Measurements from ENCODE around the gene TMPRSS4. TPM values are rescaled to one million over a fixed set of nuclear protein-coding genes. Genes with fewer than 3 reads are reported as not detected.

The TMPRSS4 gene
- total and polyA plus RNA-seq, 2 experiments from 2014 or later = 0.10 to 0.58 TPM

DNA sequence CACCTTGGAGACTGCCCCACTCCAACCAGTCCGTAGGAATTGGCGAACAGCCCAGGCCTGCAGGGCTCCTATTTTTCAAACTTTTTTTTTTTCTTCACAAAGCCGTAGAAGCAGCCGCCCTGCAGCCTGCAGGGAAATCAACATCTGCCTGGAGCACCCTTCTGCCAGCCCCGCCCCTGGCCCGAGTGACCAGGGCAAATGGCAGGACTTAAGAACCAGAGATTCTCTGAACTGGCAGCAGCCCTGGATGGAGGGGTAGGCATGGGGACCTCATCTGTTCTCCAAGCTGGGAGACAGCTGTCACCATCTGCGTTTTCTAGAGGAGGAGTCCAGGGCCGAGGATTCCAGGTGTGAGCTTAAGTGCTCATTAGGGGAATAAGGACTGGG is 94.0 kb downstream of the TMPRSS4 start:
- Mint-ChIP-seq H3K4me3 (peak overlapping the region; percentile 70), H3K4me1 (peaks cover 42% of the 10 kb centered on the region), H3K27ac (no peak overlapping the region), H3K27me3 (ENCODE audit: insufficient read depth, low read depth, poor library complexity) (peaks cover 41% of the 10 kb centered on the region), H3K36me3 (ENCODE audit: low read depth) (no peaks in the 10 kb centered on the region), H3K9me3 (no peaks in the 10 kb centered on the region; the same call in 2 of the 3 replicates)
- ATAC-seq = no peak; the same call in 1 of the 3 replicates
- DNase-seq (ENCODE audit: low spot score) = no peak
- Histone ChIP-seq H3K9me2 (ENCODE audit: insufficient read depth) (no peaks in the 10 kb centered on the region), H3K27ac (ENCODE audit: low read depth) (no peak overlapping the region), H3K27me3 (ENCODE audit: insufficient read depth) (peaks cover 84% of the 10 kb centered on the region), H3K4me1 (ENCODE audit: insufficient read depth) (peaks cover 29% of the 10 kb centered on the region), H2AFZ (peak overlapping the region; percentile 99; the same call in 1 of the 2 replicates), H3K79me2 (replicated peaks; ENCODE audit: insufficient read depth) (no peaks in the 10 kb centered on the region), H3F3A (replicated peaks; ENCODE audit: low read depth) (no peaks in the 10 kb centered on the region), H3K4me2 (peak overlapping the region; percentile 97), H3K36me3 (ENCODE audit: insufficient read depth) (no peaks in the 10 kb centered on the region; the same call in 1 of the 2 replicates), H3K4me3 (peak overlapping the region; percentile 89), H4K20me1 (replicated peaks; ENCODE audit: insufficient read depth) (no peaks in the 10 kb centered on the region; the same call in 1 of the 2 replicates)
- no peak for TF ChIP-seq ZNF331 (CRISPR knock-in tag; IDR thresholded peaks at IDR 0.05; ENCODE audit: low read depth)
- TF ChIP-seq STAT1 (IDR thresholded peaks at IDR 0.05; ENCODE audit: unreplicated experiment) = no peak
- TF ChIP-seq, protein P1, sequence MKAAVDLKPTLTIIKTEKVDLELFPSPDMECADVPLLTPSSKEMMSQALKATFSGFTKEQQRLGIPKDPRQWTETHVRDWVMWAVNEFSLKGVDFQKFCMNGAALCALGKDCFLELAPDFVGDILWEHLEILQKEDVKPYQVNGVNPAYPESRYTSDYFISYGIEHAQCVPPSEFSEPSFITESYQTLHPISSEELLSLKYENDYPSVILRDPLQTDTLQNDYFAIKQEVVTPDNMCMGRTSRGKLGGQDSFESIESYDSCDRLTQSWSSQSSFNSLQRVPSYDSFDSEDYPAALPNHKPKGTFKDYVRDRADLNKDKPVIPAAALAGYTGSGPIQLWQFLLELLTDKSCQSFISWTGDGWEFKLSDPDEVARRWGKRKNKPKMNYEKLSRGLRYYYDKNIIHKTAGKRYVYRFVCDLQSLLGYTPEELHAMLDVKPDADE (IDR thresholded peaks at IDR 0.05) = no peak
- TF ChIP-seq EZH2 (IDR thresholded peaks at IDR 0.05; ENCODE audit: low read depth, unreplicated experiment) = no peak
- TF ChIP-seq, protein P2, sequence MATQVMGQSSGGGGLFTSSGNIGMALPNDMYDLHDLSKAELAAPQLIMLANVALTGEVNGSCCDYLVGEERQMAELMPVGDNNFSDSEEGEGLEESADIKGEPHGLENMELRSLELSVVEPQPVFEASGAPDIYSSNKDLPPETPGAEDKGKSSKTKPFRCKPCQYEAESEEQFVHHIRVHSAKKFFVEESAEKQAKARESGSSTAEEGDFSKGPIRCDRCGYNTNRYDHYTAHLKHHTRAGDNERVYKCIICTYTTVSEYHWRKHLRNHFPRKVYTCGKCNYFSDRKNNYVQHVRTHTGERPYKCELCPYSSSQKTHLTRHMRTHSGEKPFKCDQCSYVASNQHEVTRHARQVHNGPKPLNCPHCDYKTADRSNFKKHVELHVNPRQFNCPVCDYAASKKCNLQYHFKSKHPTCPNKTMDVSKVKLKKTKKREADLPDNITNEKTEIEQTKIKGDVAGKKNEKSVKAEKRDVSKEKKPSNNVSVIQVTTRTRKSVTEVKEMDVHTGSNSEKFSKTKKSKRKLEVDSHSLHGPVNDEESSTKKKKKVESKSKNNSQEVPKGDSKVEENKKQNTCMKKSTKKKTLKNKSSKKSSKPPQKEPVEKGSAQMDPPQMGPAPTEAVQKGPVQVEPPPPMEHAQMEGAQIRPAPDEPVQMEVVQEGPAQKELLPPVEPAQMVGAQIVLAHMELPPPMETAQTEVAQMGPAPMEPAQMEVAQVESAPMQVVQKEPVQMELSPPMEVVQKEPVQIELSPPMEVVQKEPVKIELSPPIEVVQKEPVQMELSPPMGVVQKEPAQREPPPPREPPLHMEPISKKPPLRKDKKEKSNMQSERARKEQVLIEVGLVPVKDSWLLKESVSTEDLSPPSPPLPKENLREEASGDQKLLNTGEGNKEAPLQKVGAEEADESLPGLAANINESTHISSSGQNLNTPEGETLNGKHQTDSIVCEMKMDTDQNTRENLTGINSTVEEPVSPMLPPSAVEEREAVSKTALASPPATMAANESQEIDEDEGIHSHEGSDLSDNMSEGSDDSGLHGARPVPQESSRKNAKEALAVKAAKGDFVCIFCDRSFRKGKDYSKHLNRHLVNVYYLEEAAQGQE (IDR thresholded peaks at IDR 0.05; ENCODE audit: unreplicated experiment) = no peak
- no peak for TF ChIP-seq CREB1 (CRISPR knock-in tag; IDR thresholded peaks at IDR 0.05; ENCODE audit: low read depth)
- TF ChIP-seq, protein P3, sequence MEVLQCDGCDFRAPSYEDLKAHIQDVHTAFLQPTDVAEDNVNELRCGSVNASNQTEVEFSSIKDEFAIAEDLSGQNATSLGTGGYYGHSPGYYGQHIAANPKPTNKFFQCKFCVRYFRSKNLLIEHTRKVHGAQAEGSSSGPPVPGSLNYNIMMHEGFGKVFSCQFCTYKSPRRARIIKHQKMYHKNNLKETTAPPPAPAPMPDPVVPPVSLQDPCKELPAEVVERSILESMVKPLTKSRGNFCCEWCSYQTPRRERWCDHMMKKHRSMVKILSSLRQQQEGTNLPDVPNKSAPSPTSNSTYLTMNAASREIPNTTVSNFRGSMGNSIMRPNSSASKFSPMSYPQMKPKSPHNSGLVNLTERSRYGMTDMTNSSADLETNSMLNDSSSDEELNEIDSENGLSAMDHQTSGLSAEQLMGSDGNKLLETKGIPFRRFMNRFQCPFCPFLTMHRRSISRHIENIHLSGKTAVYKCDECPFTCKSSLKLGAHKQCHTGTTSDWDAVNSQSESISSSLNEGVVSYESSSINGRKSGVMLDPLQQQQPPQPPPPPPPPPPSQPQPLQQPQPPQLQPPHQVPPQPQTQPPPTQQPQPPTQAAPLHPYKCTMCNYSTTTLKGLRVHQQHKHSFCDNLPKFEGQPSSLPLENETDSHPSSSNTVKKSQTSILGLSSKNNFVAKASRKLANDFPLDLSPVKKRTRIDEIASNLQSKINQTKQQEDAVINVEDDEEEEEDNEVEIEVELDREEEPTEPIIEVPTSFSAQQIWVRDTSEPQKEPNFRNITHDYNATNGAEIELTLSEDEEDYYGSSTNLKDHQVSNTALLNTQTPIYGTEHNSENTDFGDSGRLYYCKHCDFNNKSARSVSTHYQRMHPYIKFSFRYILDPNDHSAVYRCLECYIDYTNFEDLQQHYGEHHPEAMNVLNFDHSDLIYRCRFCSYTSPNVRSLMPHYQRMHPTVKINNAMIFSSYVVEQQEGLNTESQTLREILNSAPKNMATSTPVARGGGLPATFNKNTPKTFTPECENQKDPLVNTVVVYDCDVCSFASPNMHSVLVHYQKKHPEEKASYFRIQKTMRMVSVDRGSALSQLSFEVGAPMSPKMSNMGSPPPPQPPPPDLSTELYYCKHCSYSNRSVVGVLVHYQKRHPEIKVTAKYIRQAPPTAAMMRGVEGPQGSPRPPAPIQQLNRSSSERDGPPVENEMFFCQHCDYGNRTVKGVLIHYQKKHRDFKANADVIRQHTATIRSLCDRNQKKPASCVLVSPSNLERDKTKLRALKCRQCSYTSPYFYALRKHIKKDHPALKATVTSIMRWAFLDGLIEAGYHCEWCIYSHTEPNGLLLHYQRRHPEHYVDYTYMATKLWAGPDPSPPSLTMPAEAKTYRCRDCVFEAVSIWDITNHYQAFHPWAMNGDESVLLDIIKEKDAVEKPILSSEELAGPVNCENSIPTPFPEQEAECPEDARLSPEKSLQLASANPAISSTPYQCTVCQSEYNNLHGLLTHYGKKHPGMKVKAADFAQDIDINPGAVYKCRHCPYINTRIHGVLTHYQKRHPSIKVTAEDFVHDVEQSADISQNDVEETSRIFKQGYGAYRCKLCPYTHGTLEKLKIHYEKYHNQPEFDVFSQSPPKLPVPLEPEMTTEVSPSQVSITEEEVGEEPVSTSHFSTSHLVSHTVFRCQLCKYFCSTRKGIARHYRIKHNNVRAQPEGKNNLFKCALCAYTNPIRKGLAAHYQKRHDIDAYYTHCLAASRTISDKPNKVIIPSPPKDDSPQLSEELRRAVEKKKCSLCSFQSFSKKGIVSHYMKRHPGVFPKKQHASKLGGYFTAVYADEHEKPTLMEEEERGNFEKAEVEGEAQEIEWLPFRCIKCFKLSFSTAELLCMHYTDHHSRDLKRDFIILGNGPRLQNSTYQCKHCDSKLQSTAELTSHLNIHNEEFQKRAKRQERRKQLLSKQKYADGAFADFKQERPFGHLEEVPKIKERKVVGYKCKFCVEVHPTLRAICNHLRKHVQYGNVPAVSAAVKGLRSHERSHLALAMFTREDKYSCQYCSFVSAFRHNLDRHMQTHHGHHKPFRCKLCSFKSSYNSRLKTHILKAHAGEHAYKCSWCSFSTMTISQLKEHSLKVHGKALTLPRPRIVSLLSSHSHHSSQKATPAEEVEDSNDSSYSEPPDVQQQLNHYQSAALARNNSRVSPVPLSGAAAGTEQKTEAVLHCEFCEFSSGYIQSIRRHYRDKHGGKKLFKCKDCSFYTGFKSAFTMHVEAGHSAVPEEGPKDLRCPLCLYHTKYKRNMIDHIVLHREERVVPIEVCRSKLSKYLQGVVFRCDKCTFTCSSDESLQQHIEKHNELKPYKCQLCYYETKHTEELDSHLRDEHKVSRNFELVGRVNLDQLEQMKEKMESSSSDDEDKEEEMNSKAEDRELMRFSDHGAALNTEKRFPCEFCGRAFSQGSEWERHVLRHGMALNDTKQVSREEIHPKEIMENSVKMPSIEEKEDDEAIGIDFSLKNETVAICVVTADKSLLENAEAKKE (CRISPR knock-in tag; IDR thresholded peaks at IDR 0.05) = no peak
- no peak for TF ChIP-seq POLR2AphosphoS5 (IDR thresholded peaks at IDR 0.05; ENCODE audit: low read depth)
- no peak for TF ChIP-seq JUNB (IDR thresholded peaks at IDR 0.05; ENCODE audit: unreplicated experiment)
- no peak for TF ChIP-seq ZNF114 (CRISPR knock-in tag; IDR thresholded peaks at IDR 0.05)
- TF ChIP-seq NANOG (IDR thresholded peaks at IDR 0.05; ENCODE audit: borderline replicate concordance) = no peak
